ENCODE measurements around the gene KIF1B. TPM values are rescaled to one million over a fixed set of nuclear protein-coding genes. Genes with fewer than 3 reads are reported as not detected.

The KIF1B gene
- total RNA-seq, 2 experiments from 2014 or later, result 14.1 to 15.6 TPM

DNA sequence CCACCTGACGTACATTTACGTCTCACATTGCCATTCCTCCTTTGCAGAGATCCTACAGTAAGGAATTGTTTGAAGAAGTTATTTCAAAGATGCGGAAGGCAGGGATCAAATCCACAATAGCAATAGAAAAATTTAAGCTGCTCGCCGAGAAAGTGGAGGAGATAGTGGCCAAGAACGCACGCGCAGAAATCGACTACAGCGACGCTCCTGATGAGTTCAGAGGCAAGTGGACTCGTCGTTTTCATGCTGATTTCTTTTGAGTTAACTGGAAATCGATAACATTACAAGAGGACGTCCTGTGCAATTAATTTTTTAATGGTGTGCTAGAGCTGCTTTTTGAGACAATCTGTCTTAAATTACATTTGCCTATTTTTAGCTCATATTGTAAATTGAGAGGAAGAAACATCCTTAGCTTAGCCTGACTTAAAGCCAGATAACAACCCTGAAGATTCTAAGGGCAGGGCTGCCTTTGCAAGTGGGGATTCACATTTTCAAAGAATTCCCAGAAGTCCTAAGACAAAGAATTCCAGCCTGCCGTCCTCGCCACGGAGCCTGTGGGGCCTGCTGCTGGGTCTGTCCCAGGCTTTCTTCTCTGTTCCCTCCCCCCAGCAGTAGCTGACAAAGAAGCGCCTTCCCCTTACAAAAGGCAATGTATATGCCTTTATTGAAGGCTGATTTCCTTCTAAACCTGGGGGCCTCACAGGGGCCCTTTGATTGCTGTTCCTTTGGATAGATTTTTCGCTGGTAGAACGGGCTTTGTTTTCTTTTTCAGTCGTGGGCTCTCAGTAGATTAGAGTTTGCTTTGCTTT is 31.6 kb upstream of the KIF1B start:
- Mint-ChIP-seq H3K27ac (no peak overlapping the region), H3K36me3 (ENCODE audit: low read depth) (peaks cover 33% of the 10 kb centered on the region), H3K4me3 (no peak overlapping the region), H3K4me1 (peaks cover 10% of the 10 kb centered on the region), H3K27me3 (no peaks in the 10 kb centered on the region), H3K9me3 (peaks cover 3% of the 10 kb centered on the region)
- CTCF ChIA-PET, result interaction anchor here (1.8 kb wide), 1 partner anchor 32 kb away, joined by 6 read pairs; the partner anchor contains the start of gene KIF1B
- DNase-seq, result no peak
- POLR2A ChIA-PET, result no interaction called here

DNA sequence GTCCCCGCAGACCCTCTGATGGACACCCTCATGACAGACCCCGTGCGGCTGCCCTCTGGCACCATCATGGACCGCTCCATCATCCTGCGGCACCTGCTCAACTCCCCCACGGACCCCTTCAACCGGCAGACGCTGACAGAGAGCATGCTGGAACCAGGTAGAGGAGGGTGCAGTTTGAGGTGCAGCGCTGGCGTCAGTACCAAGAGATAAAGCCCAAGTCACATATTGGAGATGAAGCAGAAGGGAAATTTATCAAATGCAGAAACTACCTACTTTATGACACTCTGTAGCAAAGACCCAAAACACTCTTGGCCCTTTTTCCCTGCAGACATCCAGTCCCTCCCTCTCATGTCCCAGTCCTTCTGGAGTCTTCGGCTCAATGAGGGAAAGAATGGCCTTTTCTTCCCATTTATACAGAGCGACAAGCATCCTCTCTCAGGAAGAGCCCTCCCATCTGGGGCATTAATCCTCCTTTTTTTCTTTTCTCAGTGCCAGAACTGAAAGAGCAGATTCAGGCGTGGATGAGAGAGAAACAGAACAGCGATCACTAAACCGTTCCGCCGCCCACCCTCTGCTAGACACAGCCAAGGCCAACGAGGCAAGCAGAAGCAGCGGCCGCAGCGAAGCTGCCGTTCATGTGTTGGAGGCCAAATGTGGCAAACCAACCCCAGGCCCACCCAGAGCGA is 30.8 kb upstream of the KIF1B start:
- CTCF ChIA-PET, result interaction anchor here (1.8 kb wide), 1 partner anchor 31 kb away, joined by 6 read pairs; the partner anchor contains the start of gene KIF1B
- Mint-ChIP-seq H3K4me3 (no peak overlapping the region), H3K9me3 (peaks cover 3% of the 10 kb centered on the region), H3K27ac (no peak overlapping the region), H3K36me3 (ENCODE audit: low read depth) (peaks cover 30% of the 10 kb centered on the region), H3K27me3 (no peaks in the 10 kb centered on the region), H3K4me1 (peaks cover 8% of the 10 kb centered on the region)
- no peak for DNase-seq
- POLR2A ChIA-PET, result no interaction called here

DNA sequence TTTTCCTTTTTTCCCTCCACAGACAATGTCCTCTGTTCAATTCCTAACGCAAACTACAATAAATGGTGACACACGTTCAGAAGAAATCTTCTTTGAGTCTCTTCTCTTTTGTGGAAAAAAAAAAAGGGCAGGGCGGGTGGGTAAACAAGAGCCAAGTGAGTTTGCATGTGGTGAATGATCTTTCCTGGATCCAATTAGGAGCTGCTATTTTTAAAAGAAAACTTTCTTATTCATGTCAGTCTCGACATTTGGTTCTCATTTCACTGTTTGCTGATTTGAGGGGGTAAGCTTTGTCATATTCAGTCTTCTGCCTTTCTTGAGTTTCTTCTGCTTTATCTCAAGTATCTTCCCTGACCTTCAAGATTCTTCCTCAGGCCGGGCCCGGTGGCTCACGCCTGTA is 29.2 kb upstream of the KIF1B start:
- Mint-ChIP-seq H3K4me3 (no peak overlapping the region), H3K27me3 (no peaks in the 10 kb centered on the region), H3K9me3 (no peaks in the 10 kb centered on the region), H3K36me3 (ENCODE audit: low read depth) (peaks cover 20% of the 10 kb centered on the region), H3K4me1 (no peaks in the 10 kb centered on the region), H3K27ac (no peak overlapping the region)
- ChIA-PET CTCF (no interaction called here), POLR2A (no interaction called here)
- no peak for DNase-seq

DNA sequence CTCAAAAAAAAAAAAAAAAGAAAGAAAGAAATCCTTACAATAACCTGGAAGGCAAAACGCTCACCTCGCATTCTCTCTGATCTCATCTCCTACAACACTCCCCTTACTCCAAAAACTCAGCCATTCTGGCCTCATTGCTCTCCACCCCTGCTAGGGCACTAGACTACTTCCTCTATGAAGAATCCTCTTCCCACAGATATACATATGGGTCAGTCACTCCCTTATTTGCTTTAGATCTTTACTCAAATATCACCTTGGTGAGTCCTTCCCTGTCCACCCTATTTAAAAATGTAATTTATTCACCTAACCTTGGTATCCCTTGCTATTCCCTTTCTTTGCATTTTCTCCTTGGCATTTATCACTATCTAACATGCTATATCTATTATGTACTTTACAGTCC is 24.6 kb upstream of the KIF1B start:
- Mint-ChIP-seq H3K27me3 (no peaks in the 10 kb centered on the region), H3K9me3 (no peaks in the 10 kb centered on the region), H3K36me3 (ENCODE audit: low read depth) (peaks cover 6% of the 10 kb centered on the region), H3K4me3 (no peak overlapping the region), H3K27ac (no peak overlapping the region), H3K4me1 (peaks cover 5% of the 10 kb centered on the region)
- ChIA-PET POLR2A (no interaction called here), CTCF (interaction anchor here (1.6 kb wide), 1 partner anchor 24 kb away, joined by 4 read pairs; no protein-coding TSS in a partner anchor)
- no peak for DNase-seq

DNA sequence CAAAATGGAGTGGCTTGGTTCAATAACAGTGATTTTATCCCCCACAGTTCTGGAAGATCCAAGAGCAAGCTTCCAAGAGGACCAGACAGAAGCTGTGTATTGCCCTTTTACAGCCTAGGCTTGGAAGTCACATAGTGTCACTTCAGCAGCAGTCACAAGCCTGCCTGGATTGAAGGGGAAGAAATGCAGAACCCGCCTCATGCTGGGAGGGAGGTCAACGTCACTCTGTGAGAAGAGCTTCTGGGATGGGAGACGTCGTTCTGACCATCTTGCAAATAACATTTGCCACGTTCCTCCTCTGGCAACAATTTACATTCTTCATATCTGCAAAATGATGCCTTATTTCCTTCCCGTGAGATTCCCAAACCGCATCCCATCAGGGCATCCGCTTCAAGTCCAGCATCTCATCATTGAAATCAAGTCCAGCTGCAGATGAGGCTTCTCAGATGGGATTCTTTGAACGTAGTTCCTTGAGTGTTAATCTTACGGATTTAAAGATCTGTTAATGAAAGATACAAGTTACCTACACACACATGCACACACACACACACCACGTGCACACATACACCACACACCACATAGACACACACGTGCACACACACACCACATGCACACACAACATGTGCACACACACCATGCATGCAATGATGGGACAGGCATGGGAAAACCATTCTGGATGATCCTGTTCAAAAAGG is 23.9 kb upstream of the KIF1B start:
- H3K9me3 Mint-ChIP-seq, result no peaks in the 10 kb centered on the region
- H3K4me3 Mint-ChIP-seq, result no peak overlapping the region
- POLR2A ChIA-PET, result interaction anchor here (0.8 kb wide), 1 partner anchor 16 kb away, joined by 3 read pairs; no protein-coding TSS in a partner anchor
- CTCF ChIA-PET, result interaction anchor here (0.6 kb wide), 1 partner anchor 197 kb away, joined by 3 read pairs; no protein-coding TSS in a partner anchor
- H3K27ac Mint-ChIP-seq, result no peak overlapping the region
- DNase-seq, result peak; percentile 17
- peaks cover 5% of the 10 kb centered on the region for H3K4me1 Mint-ChIP-seq
- peaks cover 4% of the 10 kb centered on the region for H3K36me3 Mint-ChIP-seq (ENCODE audit: low read depth)
- H3K27me3 Mint-ChIP-seq, result no peaks in the 10 kb centered on the region

DNA sequence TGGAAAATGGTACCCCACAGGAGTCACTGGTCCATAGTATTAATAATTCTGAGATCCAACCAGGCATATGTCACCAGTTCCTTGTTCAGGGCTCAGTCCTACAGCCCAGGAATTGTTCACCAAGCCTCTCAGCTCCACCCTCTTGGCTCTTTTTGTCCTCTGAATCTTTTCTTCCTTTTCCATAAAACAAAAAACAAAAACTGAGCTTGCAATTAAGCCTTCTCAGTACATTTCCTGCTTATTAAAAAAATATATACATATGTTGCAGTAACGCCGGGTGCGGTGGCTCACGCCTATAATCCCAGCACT is 23.4 kb upstream of the KIF1B start:
- Mint-ChIP-seq H3K36me3 (ENCODE audit: low read depth) (peaks cover 4% of the 10 kb centered on the region), H3K9me3 (no peaks in the 10 kb centered on the region), H3K27ac (no peak overlapping the region), H3K4me1 (peaks cover 5% of the 10 kb centered on the region), H3K4me3 (no peak overlapping the region), H3K27me3 (no peaks in the 10 kb centered on the region)
- no peak for DNase-seq
- ChIA-PET POLR2A (interaction anchor here (0.8 kb wide), 1 partner anchor 17 kb away, joined by 3 read pairs; no protein-coding TSS in a partner anchor), CTCF (interaction anchor here (0.6 kb wide), 1 partner anchor 198 kb away, joined by 3 read pairs; no protein-coding TSS in a partner anchor)

DNA sequence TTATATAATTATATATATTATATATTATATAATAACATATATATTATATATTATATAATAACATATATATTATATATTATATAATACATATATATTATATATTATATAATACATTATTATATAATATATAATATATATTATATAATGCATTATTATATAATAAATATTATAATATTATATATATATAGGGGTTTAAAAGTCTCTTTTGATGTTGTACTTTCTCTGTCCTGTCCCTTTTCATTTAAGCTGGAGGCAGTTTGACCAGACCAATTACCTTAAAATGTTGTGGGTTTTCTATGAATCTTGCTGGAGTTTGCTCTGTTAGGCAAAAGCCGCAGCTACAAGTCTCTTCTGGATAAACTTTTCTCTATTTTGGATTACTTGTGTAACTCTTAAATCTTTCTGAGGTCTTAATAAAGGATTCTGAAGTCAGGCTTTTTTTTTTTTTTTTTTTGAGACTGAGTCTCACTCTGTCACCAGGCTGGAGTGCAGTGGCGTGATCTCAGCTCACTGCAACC is 22.2 kb upstream of the KIF1B start:
- no peak for DNase-seq
- no peaks in the 10 kb centered on the region for H3K36me3 Mint-ChIP-seq (ENCODE audit: low read depth)
- H3K27ac Mint-ChIP-seq, result no peak overlapping the region
- H3K27me3 Mint-ChIP-seq, result peaks cover under 1% of the 10 kb centered on the region
- H3K4me1 Mint-ChIP-seq, result peaks cover 5% of the 10 kb centered on the region
- ChIA-PET POLR2A (interaction anchor here (0.6 kb wide), 1 partner anchor 1431 kb away, joined by 3 read pairs; no protein-coding TSS in a partner anchor), CTCF (interaction anchor here (0.6 kb wide), 2 partner anchors 10 to 1406 kb away, joined by 3 read pairs; no protein-coding TSS in a partner anchor)
- no peak overlapping the region for H3K4me3 Mint-ChIP-seq
- H3K9me3 Mint-ChIP-seq, result no peaks in the 10 kb centered on the region

DNA sequence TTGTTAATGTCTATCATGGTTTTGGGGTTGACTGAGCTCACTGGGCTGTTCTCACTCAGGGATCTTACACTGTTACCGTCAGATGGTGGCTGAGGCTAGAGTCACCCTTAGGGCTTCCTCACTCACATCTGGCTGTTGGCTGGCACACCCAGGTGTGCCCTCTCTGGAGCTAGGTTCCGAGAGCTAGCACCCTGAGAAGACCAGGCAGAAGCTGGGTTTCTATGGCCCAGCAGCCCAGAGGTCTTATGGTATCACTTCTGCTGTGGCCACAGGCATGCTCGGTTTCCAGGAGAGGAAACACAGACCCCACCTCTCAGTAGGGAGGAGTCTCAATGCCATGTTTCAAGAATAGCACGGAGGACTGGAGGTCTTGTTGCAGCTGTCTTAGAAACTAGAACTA is 20.7 kb upstream of the KIF1B start:
- no peaks in the 10 kb centered on the region for H3K36me3 Mint-ChIP-seq (ENCODE audit: low read depth)
- H3K4me1 Mint-ChIP-seq, result peaks cover 5% of the 10 kb centered on the region
- no peak overlapping the region for H3K4me3 Mint-ChIP-seq
- peaks cover 8% of the 10 kb centered on the region for H3K27me3 Mint-ChIP-seq
- ChIA-PET CTCF (interaction anchor here (1.3 to 2.4 kb wide), 2 partner anchors 20 to 24 kb away, joined by 3 to 9 read pairs; partner anchors contain the start of gene KIF1B), POLR2A (no interaction called here)
- no peak overlapping the region for H3K27ac Mint-ChIP-seq
- no peaks in the 10 kb centered on the region for H3K9me3 Mint-ChIP-seq
- DNase-seq, result no peak

DNA sequence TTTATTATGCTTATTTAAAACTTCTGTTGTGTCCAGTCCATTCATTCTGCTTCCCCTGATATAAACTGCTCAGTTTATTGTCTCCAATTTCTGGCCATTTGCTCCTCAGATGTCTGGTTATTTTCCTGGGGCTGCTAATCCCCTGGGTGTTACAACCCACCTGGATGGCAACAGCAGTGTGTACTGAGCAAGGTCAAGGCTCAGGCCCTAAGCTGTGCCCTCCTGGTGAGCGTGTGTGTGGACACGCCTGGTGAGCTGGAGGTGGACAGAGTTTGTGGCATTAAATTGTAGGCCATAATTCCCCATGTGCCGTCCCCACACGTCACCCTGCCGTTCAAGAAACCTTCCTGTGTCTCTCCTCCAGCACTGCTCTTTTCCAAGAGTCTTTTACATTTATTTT is 18.1 kb upstream of the KIF1B start:
- POLR2A ChIA-PET, result no interaction called here
- Mint-ChIP-seq H3K36me3 (ENCODE audit: low read depth) (no peaks in the 10 kb centered on the region), H3K27me3 (peaks cover 15% of the 10 kb centered on the region), H3K4me1 (peaks cover 5% of the 10 kb centered on the region), H3K27ac (no peak overlapping the region), H3K9me3 (no peaks in the 10 kb centered on the region), H3K4me3 (no peak overlapping the region)
- no peak for DNase-seq
- CTCF ChIA-PET, result interaction anchor here (1.6 kb wide), 1 partner anchor 18 kb away, joined by 7 read pairs; the partner anchor contains the start of gene KIF1B

DNA sequence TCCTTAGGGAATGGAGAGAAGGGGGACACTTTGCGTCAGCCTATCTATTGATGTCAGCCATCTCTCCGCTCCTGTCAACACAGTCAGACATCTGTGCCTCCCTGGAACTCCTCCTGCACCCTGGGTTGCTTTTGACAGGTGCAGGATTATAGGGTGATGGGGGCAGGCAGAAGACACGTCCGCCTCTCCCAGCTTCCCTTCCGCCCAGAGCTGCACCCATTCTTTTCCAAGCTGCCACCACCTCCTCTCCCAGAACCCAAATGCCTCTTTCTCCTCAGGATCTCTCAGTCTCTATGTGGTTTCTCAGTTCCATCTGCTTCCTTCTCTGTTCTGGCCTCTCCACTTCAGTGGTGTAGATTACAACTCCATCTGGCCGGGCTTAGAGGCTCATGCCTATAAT is 17.1 kb upstream of the KIF1B start:
- Mint-ChIP-seq H3K4me3 (no peak overlapping the region), H3K9me3 (no peaks in the 10 kb centered on the region), H3K27ac (peak overlapping the region; percentile 41), H3K4me1 (peaks cover 5% of the 10 kb centered on the region), H3K27me3 (peaks cover 18% of the 10 kb centered on the region), H3K36me3 (ENCODE audit: low read depth) (no peaks in the 10 kb centered on the region)
- ChIA-PET CTCF (interaction anchor here (1.6 kb wide), 1 partner anchor 17 kb away, joined by 7 read pairs; the partner anchor contains the start of gene KIF1B), POLR2A (no interaction called here)
- DNase-seq, result no peak

DNA sequence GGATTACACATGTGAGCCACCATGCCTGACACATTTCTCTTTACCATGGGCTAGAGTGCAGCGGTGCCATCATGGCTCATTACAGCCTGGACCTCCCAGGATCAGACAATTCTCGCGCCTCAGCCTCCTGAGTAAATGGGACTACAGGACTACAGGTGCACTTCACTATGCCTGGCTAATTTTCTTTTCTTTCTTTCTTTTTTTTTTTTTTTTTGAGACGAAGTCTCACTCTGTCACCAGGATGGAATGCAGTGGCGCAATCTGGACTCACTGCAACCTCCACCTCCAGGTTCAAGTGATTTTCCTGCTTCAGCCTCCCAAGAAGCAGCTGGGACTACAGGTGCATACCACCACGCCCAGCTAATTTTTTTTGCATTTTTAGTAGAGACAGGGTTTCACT is 14.8 kb upstream of the KIF1B start:
- no peak for DNase-seq
- no peaks in the 10 kb centered on the region for H3K4me1 Mint-ChIP-seq
- CTCF ChIA-PET, result interaction anchor here (0.6 to 1.0 kb wide), 2 partner anchors 14 to 244 kb away, joined by 3 to 4 read pairs; no protein-coding TSS in a partner anchor
- POLR2A ChIA-PET, result no interaction called here
- no peaks in the 10 kb centered on the region for H3K36me3 Mint-ChIP-seq (ENCODE audit: low read depth)
- H3K4me3 Mint-ChIP-seq, result no peak overlapping the region
- H3K9me3 Mint-ChIP-seq, result no peaks in the 10 kb centered on the region
- no peak overlapping the region for H3K27ac Mint-ChIP-seq
- peaks cover 19% of the 10 kb centered on the region for H3K27me3 Mint-ChIP-seq

DNA sequence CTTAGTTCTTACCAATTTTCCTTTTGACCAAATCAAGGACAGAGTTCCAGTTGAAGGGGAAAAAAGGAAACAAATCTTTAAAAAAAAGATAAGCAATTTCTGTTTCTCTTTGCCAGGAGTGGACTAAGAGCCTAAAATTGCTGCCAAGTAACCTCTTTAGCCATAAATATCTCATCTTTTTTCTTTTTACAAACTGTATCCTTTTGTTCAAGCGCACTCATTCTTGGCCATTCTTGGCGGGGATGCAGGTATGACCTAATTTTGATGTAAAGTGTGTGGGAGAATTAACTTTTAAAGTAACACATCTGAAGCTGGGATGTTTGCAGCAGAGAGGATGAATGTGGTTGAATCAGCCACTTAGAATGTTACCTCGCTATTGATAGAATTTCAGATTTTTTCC is 13.4 kb upstream of the KIF1B start:
- H3K36me3 Mint-ChIP-seq (ENCODE audit: low read depth), result no peaks in the 10 kb centered on the region
- no peak for DNase-seq
- no peak overlapping the region for H3K4me3 Mint-ChIP-seq
- POLR2A ChIA-PET, result no interaction called here
- H3K9me3 Mint-ChIP-seq, result no peaks in the 10 kb centered on the region
- peaks cover 23% of the 10 kb centered on the region for H3K27me3 Mint-ChIP-seq
- H3K27ac Mint-ChIP-seq, result no peak overlapping the region
- no peaks in the 10 kb centered on the region for H3K4me1 Mint-ChIP-seq
- CTCF ChIA-PET, result no interaction called here
